ENCODE data around the gene MME. TPM values are rescaled to one million over a fixed set of nuclear protein-coding genes. Genes with fewer than 3 reads are reported as not detected.

Gene MME
- total RNA-seq, 4 donors from 2014 or later, result 0.27 to 6.2 (median 3.8) TPM

GRCh38 chr3:155217591-155217990, 137.5 kb downstream of the MME start:
- H3K27ac ChIP-seq, result no peak overlapping the region
- H3K27me3 ChIP-seq, result no peaks in the 10 kb centered on the region
- 36 to 44% methylated on average over 5 of the region's 5 CpGs for WGBS, 2 donors
- intact Hi-C loops (cut with DNase I), result no loop called here
- DNase-seq, result no peak
- H3K4me1 ChIP-seq, result no peaks in the 10 kb centered on the region
- no peaks in the 10 kb centered on the region for H3K9me3 ChIP-seq
- H3K36me3 ChIP-seq, result no peaks in the 10 kb centered on the region
- TF ChIP-seq CTCF (IDR thresholded peaks at IDR 0.05), result no peak
- TF ChIP-seq POLR2A (IDR thresholded peaks at IDR 0.05), result no peak
- no peak overlapping the region for H3K4me3 ChIP-seq

- Histone ChIP-seq H3K4me3 (no peak overlapping the region), H3K27ac (no peak overlapping the region), H3K36me3 (no peaks in the 10 kb centered on the region), H3K9me3 (no peaks in the 10 kb centered on the region), H3K27me3 (no peaks in the 10 kb centered on the region), H3K4me1 (no peaks in the 10 kb centered on the region)
- intact Hi-C loops (cut with DNase I), result no loop called here
- 70 to 73% methylated on average over 6 to 7 of the region's 7 CpGs for WGBS, 2 donors
- no peak for DNase-seq
- no peak for TF ChIP-seq POLR2A (IDR thresholded peaks at IDR 0.05)
- TF ChIP-seq CTCF (IDR thresholded peaks at IDR 0.05), result no peak
Observed at GRCh38 chr3:155218462-155218861, 138.3 kb downstream of the MME start.

- DNase-seq, result no peak
- H3K9me3 ChIP-seq, result no peaks in the 10 kb centered on the region
- intact Hi-C loops (cut with DNase I), result no loop called here
- no peaks in the 10 kb centered on the region for H3K36me3 ChIP-seq
- no peaks in the 10 kb centered on the region for H3K4me1 ChIP-seq
- no peak for TF ChIP-seq CTCF (IDR thresholded peaks at IDR 0.05)
- TF ChIP-seq POLR2A (IDR thresholded peaks at IDR 0.05), result no peak
- H3K27ac ChIP-seq, result no peak overlapping the region
- no peaks in the 10 kb centered on the region for H3K27me3 ChIP-seq
- 85 to 94% methylated on average over 1 of the region's 1 CpG for WGBS, 2 donors
- no peak overlapping the region for H3K4me3 ChIP-seq
Observed at GRCh38 chr3:155219106-155219505, 139.0 kb downstream of the MME start.

- intact Hi-C loops (cut with DNase I), result no loop called here
- TF ChIP-seq POLR2A (IDR thresholded peaks at IDR 0.05) (no peak), CTCF (IDR thresholded peaks at IDR 0.05) (no peak)
- Histone ChIP-seq H3K9me3 (no peaks in the 10 kb centered on the region), H3K36me3 (no peaks in the 10 kb centered on the region), H3K27ac (no peak overlapping the region), H3K4me1 (no peaks in the 10 kb centered on the region), H3K4me3 (no peak overlapping the region), H3K27me3 (no peaks in the 10 kb centered on the region)
- DNase-seq, result no peak
- WGBS, 2 donors, result 60% methylated on average over 1 of the region's 5 CpGs; no CpG with 5 or more reads in 1 of the 2 donors
Observed at GRCh38 chr3:155225417-155225816, 145.3 kb downstream of the MME start.

GRCh38 chr3:155227141-155227540, 147.0 kb downstream of the MME start:
- intact Hi-C loops (cut with DNase I), result no loop called here
- WGBS, 2 donors, result 67 to 68% methylated on average over 3 of the region's 3 CpGs
- no peaks in the 10 kb centered on the region for H3K27me3 ChIP-seq
- TF ChIP-seq CTCF (IDR thresholded peaks at IDR 0.05), result no peak
- TF ChIP-seq POLR2A (IDR thresholded peaks at IDR 0.05), result no peak
- H3K4me3 ChIP-seq, result no peak overlapping the region
- peaks cover 0 to under 1% (median under 1%) of the 10 kb centered on the region in 3 donors for H3K4me1 ChIP-seq
- H3K36me3 ChIP-seq, result no peaks in the 10 kb centered on the region
- no peak for DNase-seq
- H3K27ac ChIP-seq, result no peak overlapping the region
- no peaks in the 10 kb centered on the region for H3K9me3 ChIP-seq
